ENCODE measurements around the gene HS3ST2. TPM values are rescaled to one million over a fixed set of nuclear protein-coding genes. Genes with fewer than 3 reads are reported as not detected.

The HS3ST2 gene
- total and polyA plus RNA-seq, 2 of the 8 experiments (the other 6 are each of a cell fraction or from before 2014, with no cell fraction given), result 1.7 to 3.7 TPM

DNA sequence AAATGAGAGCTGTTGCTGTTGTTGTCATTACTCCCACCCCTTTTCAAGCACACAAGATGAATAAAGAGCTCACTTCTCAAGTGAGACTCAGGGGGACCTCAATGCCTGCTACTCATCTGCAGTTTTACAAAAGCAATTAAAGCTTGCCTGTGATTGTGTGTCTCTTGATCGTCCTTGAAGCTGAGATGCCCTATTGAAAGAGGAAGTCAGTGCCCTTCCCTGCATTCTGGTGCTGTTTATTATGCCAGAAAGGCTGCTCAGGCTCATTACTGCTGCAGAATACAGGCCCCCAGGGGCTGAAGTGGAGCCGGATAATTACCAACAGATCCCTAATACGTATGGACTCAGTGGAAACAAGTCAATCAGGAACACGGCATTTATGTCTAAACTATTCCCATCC lies 147.2 kb downstream of the HS3ST2 start:
- H4K91ac ChIP-seq (replicated peaks; ENCODE audit: insufficient read length, low read length), result no peak overlapping the region
- H3K23ac ChIP-seq (ENCODE audit: insufficient read length), result no peak overlapping the region
- H2AFZ ChIP-seq (ENCODE audit: low read length), result no peak overlapping the region
- H3K36me3 ChIP-seq (ENCODE audit: control insufficient read depth in 2 of 4, insufficient read depth in 4 of 4, low read length in 3 of 4), result no peaks in the 10 kb centered on the region
- H2BK20ac ChIP-seq (ENCODE audit: low read length), result no peak overlapping the region
- ChIA-PET CTCF (ENCODE audit: partially characterized antibody) (interaction anchor here (0.6 to 2.5 kb wide), 7 partner anchors 9 to 62 kb away, joined by 3 to 9 read pairs (median 5); no protein-coding TSS in a partner anchor), POLR2A (ENCODE audit: partially characterized antibody) (no interaction called here)
- WGBS, 2 experiments (ENCODE audit: extremely low coverage in 1 of 2, insufficient coverage in 1 of 2, insufficient read length in 1 of 2, insufficient replicate concordance in 2 of 2, low coverage in 1 of 2, low lambda C conversion rate in 2 of 2, missing lambda C conversion rate in 1 of 2), result 79% methylated on average over 4 of the region's 4 CpGs; no CpG with 5 or more reads in 1 of the 2 experiments
- no peak overlapping the region for H3K4me2 ChIP-seq (ENCODE audit: insufficient read depth in 1 of 2, low read depth in 2 of 2, low read length in 2 of 2)
- no peak overlapping the region for H2BK5ac ChIP-seq (ENCODE audit: low read depth, low read length)
- DNase-seq (ENCODE audit: low read depth in 1 of 2, low spot score in 2 of 2) (no peak), FAIRE-seq (no peak)
- H2BK120ac ChIP-seq (replicated peaks; ENCODE audit: low read depth, low read length), result no peak overlapping the region
- H4K20me1 ChIP-seq (replicated peaks in 1 of 2; ENCODE audit: control insufficient read depth in 1 of 2, insufficient read depth in 2 of 2, low read length in 2 of 2), result no peaks in the 10 kb centered on the region
- H2BK12ac ChIP-seq (ENCODE audit: low read depth, low read length), result no peak overlapping the region
- H3K27ac ChIP-seq (ENCODE audit: low read depth, low read length), result no peak overlapping the region
- H3K4me1 ChIP-seq (replicated peaks in 1 of 4; ENCODE audit: control insufficient read depth in 3 of 4, insufficient read depth in 4 of 4, low read length in 3 of 4), result no peaks in the 10 kb centered on the region; a peak in 2 of 7 replicates
- H4K5ac ChIP-seq (ENCODE audit: insufficient read length, low read depth, low read length), result no peak overlapping the region
- no peak overlapping the region for H3K9ac ChIP-seq (replicated peaks in 1 of 4; ENCODE audit: extremely low read depth in 1 of 4, low read depth in 3 of 4, low read length in 3 of 4)
- H3K9me3 ChIP-seq (ENCODE audit: insufficient read depth in 2 of 2, low read depth in 1 of 2, low read length in 1 of 2), result peaks cover 14 to 17% of the 10 kb centered on the region in 2 experiments
- H3K18ac ChIP-seq (ENCODE audit: extremely low read depth, low read length), result no peak overlapping the region
- H3K14ac ChIP-seq (ENCODE audit: insufficient read length), result no peak overlapping the region
- H2BK15ac ChIP-seq (ENCODE audit: low read length), result no peak overlapping the region
- H3K23me2 ChIP-seq (ENCODE audit: low read depth, low read length), result no peaks in the 10 kb centered on the region
- H3K4me3 ChIP-seq (ENCODE audit: extremely low read depth in 1 of 4, insufficient read depth in 2 of 4, low read depth in 3 of 4, low read length in 4 of 4), result no peak overlapping the region
- H4K8ac ChIP-seq (ENCODE audit: extremely low read depth, insufficient read depth, low read length), result no peak overlapping the region
- H3K56ac ChIP-seq (replicated peaks; ENCODE audit: insufficient read length, low read depth, low read length), result no peak overlapping the region
- no peak overlapping the region for H3K4ac ChIP-seq (replicated peaks; ENCODE audit: insufficient read length, low read depth, low read length)
- H3K27me3 ChIP-seq (replicated peaks in 1 of 4; ENCODE audit: control insufficient read depth in 3 of 4, extremely low read depth in 1 of 4, insufficient read depth in 3 of 4, low read length in 3 of 4), result no peaks in the 10 kb centered on the region; a peak in 1 of 7 replicates
- H3K79me1 ChIP-seq (ENCODE audit: low read depth, low read length), result no peaks in the 10 kb centered on the region
- no peak overlapping the region for H2AK5ac ChIP-seq (ENCODE audit: low read depth, low read length)
- H3K79me2 ChIP-seq (ENCODE audit: control insufficient read depth in 1 of 2, insufficient read depth in 2 of 2, low read length in 2 of 2), result no peaks in the 10 kb centered on the region
- TF ChIP-seq CTBP2 (IDR thresholded peaks at IDR 0.05; ENCODE audit: borderline replicate concordance, insufficient read depth, insufficient read length, low read length), result no peak
- TF ChIP-seq POLR2A (IDR thresholded peaks at IDR 0.05; ENCODE audit: control extremely low read depth in 1 of 2, low read depth in 2 of 2, low read length in 2 of 2), result no peak
- TF ChIP-seq HDAC6 (IDR thresholded peaks at IDR 0.05; ENCODE audit: low read depth, low read length), result no peak
- TF ChIP-seq ZNF274 (IDR thresholded peaks at IDR 0.05; ENCODE audit: borderline replicate concordance, extremely low read depth, low read length), result no peak
- TF ChIP-seq CHD1 (IDR thresholded peaks at IDR 0.05; ENCODE audit: low read depth, low read length), result no peak
- no peak for TF ChIP-seq EP300 (IDR thresholded peaks at IDR 0.05; ENCODE audit: borderline replicate concordance in 1 of 2, low read depth in 2 of 2, low read length in 2 of 2)
- no peak for TF ChIP-seq RXRA (IDR thresholded peaks at IDR 0.05; ENCODE audit: insufficient read depth, low read depth, low read length)
- TF ChIP-seq KDM5A (IDR thresholded peaks at IDR 0.05; ENCODE audit: low read length), result no peak
- no peak for TF ChIP-seq JUND (IDR thresholded peaks at IDR 0.05; ENCODE audit: low read length)
- TF ChIP-seq ATF2 (IDR thresholded peaks at IDR 0.05; ENCODE audit: low read length), result no peak
- TF ChIP-seq MAFK (IDR thresholded peaks at IDR 0.05; ENCODE audit: low read depth, low read length), result no peak
- TF ChIP-seq GTF2F1 (IDR thresholded peaks at IDR 0.05; ENCODE audit: borderline replicate concordance, low read depth, low read length), result no peak
- no peak for TF ChIP-seq KDM1A (IDR thresholded peaks at IDR 0.05; ENCODE audit: borderline replicate concordance, low read length)
